IMR-90 (cell line): ENCODE data around the gene GNG5. TPM values are rescaled to one million over a fixed set of nuclear protein-coding genes. Genes with fewer than 3 reads are reported as not detected.

Experiments
- ATAC-seq: fragments of 200-7000 bp; cut with Tn5 transposase; 2 replicates; pipeline ENCODE4 v1.9.1; 2020; ENCODE audit warnings: low read depth, mild to moderate bottlenecking, moderate library complexity
- BruUV-seq: library from RNA; stranded (reverse); fragments of 400-500 nt; replicated peaks from 2 replicates; lab custom pipeline; 2021; lab: Mats Ljungman, UMichigan
- CTCF ChIA-PET: fragments of 300-600 bp; formaldehyde crosslinking; extraction: SDS; loops from one replicate; lab custom pipeline; 2021; ENCODE audit warnings: antibody characterized with exemption; lab: Yijun Ruan, JAX
- POLR2A ChIA-PET: fragments of 300-600 bp; sonication (Branson Sonifier 250); formaldehyde crosslinking; loops from one replicate; lab custom pipeline; 2022; ENCODE audit warnings: antibody characterized with exemption; ENCODE audit not compliant: unreplicated experiment; lab: Charles Lee
- DNase-seq: peaks from one replicate; pipeline ENCODE4 v3.0.0; 2013
- H2AFZ ChIP-seq: replicated peaks from 2 replicates; pipeline ENCODE3; 2013; ENCODE audit warnings: low read length, mild to moderate bottlenecking; ENCODE audit not compliant: poor library complexity
- H2AK5ac ChIP-seq: 2 replicates; pipeline ENCODE4 v1.6.1; 2013; ENCODE audit warnings: low read depth, low read length, inconsistent platforms
- H2AK9ac ChIP-seq: replicated peaks from 2 replicates; pipeline ENCODE3; 2013; ENCODE audit warnings: mild to moderate bottlenecking, low read depth, low read length, moderate library complexity; ENCODE audit not compliant: poor library complexity
- H2BK120ac ChIP-seq: 2 replicates; pipeline ENCODE4 v1.6.1; 2013; ENCODE audit warnings: low read depth, low read length, inconsistent platforms
- H2BK15ac ChIP-seq: 3 replicates; pipeline ENCODE4 v1.6.1; 2013; ENCODE audit warnings: low read depth, low read length, inconsistent platforms
- H2BK20ac ChIP-seq: 2 replicates; pipeline ENCODE4 v1.6.1; 2013; ENCODE audit warnings: low read depth, mild to moderate bottlenecking, inconsistent platforms, low read length, moderate library complexity
- H2BK5ac ChIP-seq: 2 replicates; pipeline ENCODE4 v1.6.1; 2013; ENCODE audit warnings: mild to moderate bottlenecking, low read depth, low read length, inconsistent platforms; ENCODE audit not compliant: poor library complexity, severe bottlenecking
- H3K14ac ChIP-seq: replicated peaks from 2 replicates; pipeline ENCODE4 v1.6.1; 2013; ENCODE audit warnings: low read depth, low read length, inconsistent platforms
- H3K18ac ChIP-seq: 2 replicates; pipeline ENCODE4 v1.6.1; 2013; ENCODE audit warnings: low read depth, low read length, control low read depth
- H3K23ac ChIP-seq: 2 replicates; pipeline ENCODE4 v1.6.1; 2013; ENCODE audit warnings: low read depth, low read length, inconsistent platforms
- H3K27ac ChIP-seq: 2 replicates; pipeline ENCODE4 v1.5.1; 2013; ENCODE audit warnings: mild to moderate bottlenecking, control low read depth, low read length; ENCODE audit not compliant: insufficient read depth
- H3K27me3 ChIP-seq: 2 replicates; pipeline ENCODE4 v1.6.1; 2013; ENCODE audit warnings: low read length; ENCODE audit not compliant: control insufficient read depth, insufficient read depth
- H3K36me3 ChIP-seq: 2 replicates; pipeline ENCODE4 v1.6.1; 2013; ENCODE audit warnings: low read length, mixed read lengths; ENCODE audit not compliant: control insufficient read depth, insufficient read depth
- H3K4ac ChIP-seq: 2 replicates; pipeline ENCODE4 v1.6.1; 2013; ENCODE audit warnings: low read depth, low read length, inconsistent platforms
- H3K4me1 ChIP-seq: 2 replicates; pipeline ENCODE4 v1.6.1; 2013; ENCODE audit warnings: low read length, mixed read lengths; ENCODE audit not compliant: control insufficient read depth, insufficient read depth
- H3K4me2 ChIP-seq: 2 replicates; pipeline ENCODE4 v1.6.1; 2013; ENCODE audit warnings: low read depth, mild to moderate bottlenecking, control low read depth, low read length, moderate library complexity
- H3K4me3 ChIP-seq: 2 replicates; pipeline ENCODE4 v1.5.1; 2013; ENCODE audit warnings: low read depth, mild to moderate bottlenecking, control low read depth, low read length, moderate library complexity; ENCODE audit not compliant: insufficient read depth
- H3K56ac ChIP-seq: 2 replicates; pipeline ENCODE4 v1.6.1; 2013; ENCODE audit warnings: low read length, inconsistent platforms; ENCODE audit not compliant: insufficient read depth; ENCODE audit errors: extremely low read depth
- H3K79me1 ChIP-seq, 2 experiments: 2 replicates each; pipeline ENCODE4 v1.6.1; 2013; ENCODE audit warnings: low read length in 2 of 2, inconsistent platforms in 1 of 2, low read depth in 1 of 2
- H3K9ac ChIP-seq: 2 replicates; pipeline ENCODE4 v1.6.1; 2013; ENCODE audit warnings: low read depth, low read length, control low read depth
- H3K9me1 ChIP-seq: 2 replicates; pipeline ENCODE4 v1.6.1; 2013; ENCODE audit warnings: low read length, inconsistent platforms; ENCODE audit not compliant: insufficient read depth
- H3K9me3 ChIP-seq: 2 replicates; pipeline ENCODE4 v1.6.1; 2013; ENCODE audit warnings: low read length; ENCODE audit not compliant: control insufficient read depth, insufficient read depth
- H4K20me1 ChIP-seq: 2 replicates; pipeline ENCODE4 v1.6.1; 2013; ENCODE audit warnings: low read length, inconsistent platforms; ENCODE audit not compliant: insufficient read depth
- H4K5ac ChIP-seq: 2 replicates; pipeline ENCODE4 v1.6.1; 2013; ENCODE audit warnings: mild to moderate bottlenecking, low read depth, low read length, control low read depth
- H4K8ac ChIP-seq, 2 experiments: 2 replicates each; pipeline ENCODE4 v1.6.1; 2013; ENCODE audit warnings: low read depth in 2 of 2, low read length in 2 of 2, control low read depth in 1 of 2, inconsistent platforms in 1 of 2
- H4K91ac ChIP-seq: 2 replicates; pipeline ENCODE4 v1.6.1; 2013; ENCODE audit warnings: low read depth, low read length, inconsistent platforms; ENCODE audit not compliant: insufficient read depth
- BHLHE40 ChIP-seq: fragments of 150-350 bp; IDR thresholded peaks from 2 replicates; pipeline ENCODE4 v1.6.1; 2016; ENCODE audit warnings: mild to moderate bottlenecking, low read depth, low read length
- CEBPB ChIP-seq: IDR thresholded peaks from 2 replicates; pipeline ENCODE4 v1.6.1; 2012; ENCODE audit warnings: low read depth, low read length, improper control_type of control experiment
- CHD1 ChIP-seq: IDR thresholded peaks from 2 replicates; pipeline ENCODE4 v1.6.1; 2012; ENCODE audit warnings: low read depth, low read length, improper control_type of control experiment
- CTCF ChIP-seq: conservative IDR thresholded peaks from 2 replicates; pipeline ENCODE4 v1.5.1; 2012; ENCODE audit warnings: mild to moderate bottlenecking, low read depth, low read length, improper control_type of control experiment
- ELK1 ChIP-seq: fragments of 150-350 bp; IDR thresholded peaks from 2 replicates; pipeline ENCODE4 v1.6.1; 2016; ENCODE audit warnings: low read depth, mild to moderate bottlenecking, low read length, moderate library complexity, borderline replicate concordance
- FOS ChIP-seq: fragments of 150-350 bp; IDR thresholded peaks from 2 replicates; pipeline ENCODE4 v1.6.1; 2016; ENCODE audit warnings: low read depth, low read length
- MAFK ChIP-seq: IDR thresholded peaks from 2 replicates; pipeline ENCODE4 v1.6.1; 2012; ENCODE audit warnings: low read depth, low read length, improper control_type of control experiment
- MAZ ChIP-seq: IDR thresholded peaks from 2 replicates; pipeline ENCODE4 v1.6.1; 2012; ENCODE audit warnings: low read depth, mild to moderate bottlenecking, low read length, improper control_type of control experiment, moderate library complexity, borderline replicate concordance
- MXI1 ChIP-seq: IDR thresholded peaks from 2 replicates; pipeline ENCODE4 v1.6.1; 2012; ENCODE audit warnings: low read depth, mild to moderate bottlenecking, low read length, moderate library complexity, borderline replicate concordance
- NFE2L2 ChIP-seq: fragments of 150-350 bp; IDR thresholded peaks from 2 replicates; pipeline ENCODE4 v1.6.1; 2016; ENCODE audit warnings: low read depth, mild to moderate bottlenecking, low read length
- POLR2A ChIP-seq: IDR thresholded peaks from 2 replicates; pipeline ENCODE4 v1.6.1; 2012; ENCODE audit warnings: mild to moderate bottlenecking, low read depth, low read length
- RAD21 ChIP-seq: IDR thresholded peaks from 2 replicates; pipeline ENCODE4 v1.6.1; 2012; ENCODE audit warnings: low read length, improper control_type of control experiment
- RCOR1 ChIP-seq: IDR thresholded peaks from 2 replicates; pipeline ENCODE4 v1.6.1; 2012; ENCODE audit warnings: mild to moderate bottlenecking, low read length, improper control_type of control experiment; ENCODE audit not compliant: insufficient replicate concordance
- RFX5 ChIP-seq: IDR thresholded peaks from 2 replicates; pipeline ENCODE4 v1.8.0; 2012; ENCODE audit warnings: low read depth, mild to moderate bottlenecking, low read length, moderate library complexity
- SMC3 ChIP-seq: fragments of 150-350 bp; IDR thresholded peaks from 2 replicates; pipeline ENCODE4 v1.6.1; 2016; ENCODE audit warnings: low read depth, mild to moderate bottlenecking, antibody characterized with exemption, low read length, moderate library complexity
- USF2 ChIP-seq: fragments of 150-350 bp; IDR thresholded peaks from 2 replicates; pipeline ENCODE4 v1.6.1; 2017; ENCODE audit warnings: mild to moderate bottlenecking, antibody characterized with exemption, low read length, low read depth
- WGBS, 2 experiments: methylation state at CpG; one replicate each; pipeline versions ENCODE4 v1.1.5 to v1.1.7; 2013; ENCODE audit warnings: missing lambda C conversion rate in 2 of 2; ENCODE audit not compliant: insufficient read length in 1 of 2; ENCODE audit errors: extremely low coverage in 2 of 2; 5-methylcytosine and 5-hydroxymethylcytosine counted together
- dilution Hi-C: fragments of 300-500 bp; cut with HindIII; formaldehyde crosslinking; loops from one replicate; pipeline ENCODE4 v1.14.3; 2018; ENCODE audit warnings: low sequenced_read_pairs; ENCODE audit not compliant: unreplicated experiment
- in situ Hi-C: fragments of 300-500 bp; cut with MboI; formaldehyde crosslinking; loops from 3 replicates; pipeline ENCODE4 v1.14.3; 2019; ENCODE audit warnings: low sequenced_read_pairs, inconsistent platforms, mixed read lengths
- intact Hi-C: fragments of 100-400 bp; cut with micrococcal nuclease; formaldehyde crosslinking; loops from 2 replicates; pipeline ENCODE4 v1.10.0; 2022
- polyA plus RNA-seq, 3 experiments: library from polyadenylated mRNA; depleted of rRNA; stranded (reverse); fragments of >200 nt; gene quantifications; 2 replicates each; pipeline ENCODE4 v1.2.3, GENCODE V29; 2012; ENCODE audit warnings: low replicate concordance in 1 of 3
- total RNA-seq: library from RNA; depleted of rRNA; stranded (reverse); fragments of >200 nt; gene quantifications from 2 replicates; pipeline ENCODE4 v1.2.3, GENCODE V29; 2012

GNG5 gene
- total and polyA plus RNA-seq, 2 of the 4 experiments (the other 2 are of a cell fraction), result 36.4 to 128 TPM

GRCh38 chr1:84540759-84541158, 34.4 kb upstream of the GNG5 start:
- H2AFZ ChIP-seq, result no peak overlapping the region
- H3K27me3 ChIP-seq, result no peaks in the 10 kb centered on the region
- no peak overlapping the region for H3K4me3 ChIP-seq
- ATAC-seq, result no peak; the same call in none of the 2 replicates
- intact Hi-C loops (loop anchor here (2.0 kb wide), 1 partner anchor 98 kb away; no protein-coding TSS in a partner anchor), in situ Hi-C loops (no loop called here), dilution Hi-C loops (no loop called here)
- no peak overlapping the region for H2AK9ac ChIP-seq
- H2AK5ac ChIP-seq, result no peak overlapping the region
- no CpG with 5 or more reads among the region's 1 CpG for WGBS, 2 experiments
- H3K23ac ChIP-seq, result no peak overlapping the region
- no peak overlapping the region for H3K9ac ChIP-seq
- no peak overlapping the region for H2BK15ac ChIP-seq
- H3K79me1 ChIP-seq, result no peaks in the 10 kb centered on the region; a peak in 1 of 4 replicates
- no peaks in the 10 kb centered on the region for H3K4me1 ChIP-seq
- H3K14ac ChIP-seq, result no peak overlapping the region; the same call in 1 of the 2 replicates
- H3K18ac ChIP-seq, result no peak overlapping the region
- H4K91ac ChIP-seq, result no peak overlapping the region
- H2BK120ac ChIP-seq, result no peak overlapping the region
- H3K9me3 ChIP-seq, result no peaks in the 10 kb centered on the region
- no peak overlapping the region for H2BK5ac ChIP-seq
- no peak overlapping the region for H4K8ac ChIP-seq
- ChIA-PET CTCF (interaction anchor here (0.6 kb wide), 1 partner anchor 13 kb away, joined by 3 read pairs; no protein-coding TSS in a partner anchor), POLR2A (no interaction called here)
- H3K4me2 ChIP-seq, result no peak overlapping the region
- H3K56ac ChIP-seq, result no peak overlapping the region
- peaks cover 2% of the 10 kb centered on the region; the same call in 1 of the 2 replicates for H3K36me3 ChIP-seq
- no peak for DNase-seq
- H4K5ac ChIP-seq, result no peak overlapping the region
- no peak overlapping the region for H3K4ac ChIP-seq
- no peak overlapping the region for H3K27ac ChIP-seq
- TF ChIP-seq MAZ (no peak), RAD21 (no peak), FOS (no peak), ELK1 (no peak), CEBPB (no peak), MAFK (no peak), RCOR1 (no peak), CHD1 (no peak), NFE2L2 (no peak), BHLHE40 (no peak), MXI1 (no peak), SMC3 (no peak), RFX5 (no peak), POLR2A (no peak), CTCF (no peak), USF2 (no peak)
- H2BK20ac ChIP-seq, result no peak overlapping the region
- BruUV-seq, result no TSS peak
- no peaks in the 10 kb centered on the region for H4K20me1 ChIP-seq
- no peaks in the 10 kb centered on the region for H3K9me1 ChIP-seq
